ENCODE data around the gene DNAJB2.
"Not testable (repeated sequence)": the region's sequence is repeated elsewhere in the genome, so short reads cannot be mapped to it uniquely, and the experiment has no call there.

The DNAJB2 gene

DNA sequence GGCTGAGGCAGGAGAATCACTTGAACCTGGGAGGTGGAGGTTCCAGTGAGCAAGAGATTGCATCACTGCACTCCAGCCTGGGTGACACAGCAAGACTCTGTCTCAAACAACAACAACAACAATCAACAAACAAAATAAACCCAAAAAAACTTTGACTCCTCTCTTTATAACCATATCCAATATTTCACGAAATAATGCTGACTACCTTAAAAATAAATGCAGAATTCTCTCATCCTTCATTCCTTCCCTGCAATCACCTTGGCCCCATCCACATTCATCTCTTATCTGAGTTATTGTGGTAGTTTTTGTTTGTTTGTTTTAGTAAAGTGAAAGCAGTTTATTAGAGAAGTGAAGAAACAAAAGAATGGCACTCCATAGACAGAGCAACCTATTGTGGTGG, 26.9 kb downstream of the DNAJB2 start:
- no peak for DNase-seq

GRCh38 chr2:219308142-219309101, 29.3 kb downstream of the DNAJB2 start:
- DNase-seq, result peak; percentile 51

DNA sequence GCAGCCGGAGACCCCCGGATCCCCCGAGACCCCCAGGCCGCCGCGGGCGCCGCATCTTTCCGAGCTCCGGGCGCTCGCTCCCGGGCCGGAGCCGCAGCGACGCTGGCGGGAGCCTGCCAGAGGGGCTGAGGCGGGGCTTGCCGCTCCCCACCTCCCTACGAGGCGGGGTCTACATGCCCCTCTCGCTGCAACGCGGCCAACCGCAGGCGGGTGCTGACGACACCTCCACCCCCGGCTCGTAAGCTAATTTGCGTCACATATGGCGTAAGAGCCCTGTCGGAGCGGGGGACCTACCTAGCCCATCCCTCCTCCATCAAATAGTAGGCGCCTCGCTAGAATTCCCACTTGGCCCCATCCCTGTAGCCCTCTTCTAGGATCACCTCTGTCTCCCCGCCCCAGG, 30.1 kb downstream of the DNAJB2 start, which contains the start of gene PTPRN:
PTPRN (minus strand) TSS at position 124 of the 400 bp plus-strand sequence; CDS start at position 55, 69 bp downstream.
- no peak for DNase-seq

- DNase-seq, result not testable (repeated sequence)
These were observed 33.6 kb downstream of the DNAJB2 start for GRCh38 chr2:219312683-219313263.

- no peak for DNase-seq
These were observed 35.8 kb downstream of the DNAJB2 start for GRCh38 chr2:219314804-219315468.

DNA sequence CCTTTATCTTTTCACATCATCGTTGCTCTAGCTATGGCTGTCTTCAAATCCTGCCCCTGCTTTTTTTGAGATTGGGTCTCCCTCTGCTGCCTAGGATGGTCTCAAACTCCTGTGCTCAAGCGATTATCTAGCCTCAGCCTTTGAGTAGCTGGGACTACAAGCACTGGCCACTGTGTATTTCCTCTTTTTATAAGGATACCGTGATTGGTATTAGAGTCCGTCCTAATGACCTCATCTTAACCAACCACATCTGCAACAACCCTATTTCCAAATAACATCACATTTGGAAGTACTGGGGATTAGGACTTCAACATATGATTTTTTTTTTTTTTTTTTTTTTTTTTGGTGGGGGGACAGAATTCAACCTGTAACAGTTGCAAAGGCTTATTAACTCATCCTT, 44.3 kb downstream of the DNAJB2 start:
- peak; percentile 64 for DNase-seq

DNA sequence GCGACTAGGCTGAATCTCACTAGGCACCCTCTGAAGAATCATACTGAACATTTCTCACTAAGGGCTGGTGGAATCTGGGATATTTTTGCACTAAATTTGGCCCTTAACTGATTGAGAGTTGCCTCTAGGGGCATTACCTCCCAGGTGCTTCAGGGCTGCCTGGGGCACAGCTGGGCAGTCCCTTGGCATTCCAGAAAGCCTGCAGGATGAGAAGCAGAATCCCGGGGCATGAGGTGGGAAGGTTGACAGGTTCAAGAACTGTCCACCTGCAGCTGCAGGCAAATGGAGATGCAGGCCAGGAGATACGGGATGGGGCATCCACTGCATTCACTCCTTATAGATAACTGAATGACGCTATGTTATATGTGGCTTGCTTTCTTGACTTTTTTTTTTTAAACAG, 46.0 kb downstream of the DNAJB2 start:
- no peak for DNase-seq

- DNase-seq, result no peak
These were observed 46.6 kb downstream of the DNAJB2 start for GRCh38 chr2:219325657-219326315.

DNA sequence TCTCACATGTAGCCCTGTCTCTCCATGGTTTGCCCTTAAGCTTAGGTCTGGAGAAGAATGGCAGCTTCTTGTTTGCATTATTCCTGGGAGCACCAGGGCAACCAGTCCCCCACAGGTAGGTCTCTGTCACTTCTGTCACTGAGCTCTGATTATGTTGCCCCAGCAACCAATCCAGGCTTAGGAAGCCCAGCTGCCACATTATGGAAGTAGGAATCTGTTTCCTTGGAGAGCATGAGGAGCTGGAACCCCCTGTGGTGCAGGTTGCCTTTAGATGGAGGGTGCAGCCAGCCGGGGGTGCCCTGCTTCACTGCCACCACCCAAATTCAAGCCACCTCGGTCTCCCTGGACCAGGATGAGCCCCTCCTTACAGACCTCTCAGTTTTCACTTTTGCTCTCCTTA, 48.6 kb downstream of the DNAJB2 start:
- DNase-seq, result no peak

- no peak for DNase-seq
These were observed 52.5 kb downstream of the DNAJB2 start for GRCh38 chr2:219331560-219332213.

GRCh38 chr2:219332542-219332941, 53.4 kb downstream of the DNAJB2 start, which contains the start of gene RESP18:
Gene RESP18, minus strand, starts transcription at chr2:219332744.
- no peak for DNase-seq

GRCh38 chr2:219334076-219334475, 54.9 kb downstream of the DNAJB2 start:
- DNase-seq, result peak; percentile 3

DNA sequence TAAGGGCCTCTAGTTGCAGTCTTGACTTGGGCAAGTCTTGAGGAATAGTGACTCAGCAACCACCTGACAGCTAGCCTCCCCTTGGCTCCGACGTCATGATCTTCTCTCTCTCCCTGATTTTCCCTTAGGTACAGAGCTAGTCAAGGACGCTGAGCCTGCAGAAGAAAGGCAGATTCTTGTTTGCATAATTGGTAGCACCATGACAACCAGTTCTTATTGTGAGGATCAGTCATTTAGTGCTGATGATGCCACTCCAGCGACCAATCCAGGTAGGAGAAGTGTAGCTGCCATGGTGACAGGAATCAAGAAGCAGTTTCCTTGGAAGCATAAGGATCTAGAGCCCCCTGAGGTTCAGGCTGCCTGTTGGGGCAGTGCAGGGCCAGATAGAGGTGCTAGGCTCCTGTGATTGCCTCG, 56.2 kb downstream of the DNAJB2 start:
- peak; percentile 6 for DNase-seq

Measured in inflammatory macrophage treated with lipopolysaccharide for 4 hours (primary cell).